ENCODE measurements around the gene CHID1.

The CHID1 gene

DNA sequence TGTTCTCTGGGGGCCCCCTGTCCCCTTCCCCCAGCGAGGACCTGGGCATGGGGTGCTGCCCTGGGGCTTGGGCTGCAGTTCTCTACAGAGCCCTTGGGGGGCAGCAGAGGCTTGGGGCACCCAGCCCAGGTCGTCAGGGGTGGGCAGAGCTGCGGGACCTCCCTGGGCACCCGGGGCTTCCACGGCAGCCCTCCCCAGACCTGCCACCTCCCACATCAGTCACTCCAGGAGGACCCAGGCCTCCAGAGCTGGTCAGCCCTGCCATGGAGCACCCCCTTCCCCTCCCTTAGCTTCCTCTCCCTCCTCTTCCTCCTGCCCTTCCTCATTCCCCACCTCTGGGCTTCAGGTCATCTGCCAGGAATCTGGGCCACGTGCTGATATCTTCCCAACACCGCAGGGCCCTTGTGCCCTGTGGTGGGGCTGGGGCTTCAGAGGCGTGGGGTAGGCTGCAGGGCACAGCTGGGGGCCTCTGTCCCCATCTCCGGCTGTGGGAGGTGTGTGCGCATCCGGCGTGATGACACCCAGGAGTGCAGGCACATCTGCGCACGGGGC is 62.2 kb downstream of the CHID1 start:
- ChIA-PET CTCF (interaction anchor here (0.7 to 5.0 kb wide), 13 partner anchors 9 to 204 kb away, joined by 3 to 32 read pairs (median 5); partner anchors contain the start of gene CD151), POLR2A (no interaction called here)
- H3K4me1 ChIP-seq (ENCODE audit: control extremely low read depth in 1 of 4, control insufficient read depth in 4 of 4, insufficient read depth in 4 of 4, low read length in 3 of 4), result peaks cover 0 to 52% (median 49%) of the 10 kb centered on the region in 4 experiments
- peak; percentile 36 to 63 (median 57) for DNase-seq
- no peaks in the 10 kb centered on the region for H3K36me3 ChIP-seq (ENCODE audit: control insufficient read depth in 4 of 4, insufficient read depth in 4 of 4, low read length in 3 of 4)
- WGBS (ENCODE audit: insufficient coverage), result 45% methylated on average over 11 of the region's 14 CpGs
- H3K4me3 ChIP-seq (ENCODE audit: control insufficient read depth in 1 of 7, extremely low read depth in 1 of 7, insufficient read depth in 4 of 7, low read depth in 2 of 7, low read length in 6 of 7), result peak overlapping the region in 1 of 7 experiments; percentile 10
- H3K9me3 ChIP-seq (ENCODE audit: control extremely low read depth in 1 of 5, control insufficient read depth in 4 of 5, insufficient read depth in 2 of 5, low read depth in 1 of 5, low read length in 4 of 5), result no peaks in the 10 kb centered on the region
- H3K27me3 ChIP-seq (replicated peaks in 2 of 5; ENCODE audit: control insufficient read depth in 4 of 5, insufficient read depth in 5 of 5, low read length in 4 of 5), result peaks cover 0 to 7% (median 0%) of the 10 kb centered on the region in 5 experiments
- no peak overlapping the region for H3K27ac ChIP-seq (ENCODE audit: insufficient read depth in 1 of 2, low read depth in 1 of 2, low read length in 2 of 2, poor library complexity in 1 of 2, severe bottlenecking in 2 of 2)

DNA sequence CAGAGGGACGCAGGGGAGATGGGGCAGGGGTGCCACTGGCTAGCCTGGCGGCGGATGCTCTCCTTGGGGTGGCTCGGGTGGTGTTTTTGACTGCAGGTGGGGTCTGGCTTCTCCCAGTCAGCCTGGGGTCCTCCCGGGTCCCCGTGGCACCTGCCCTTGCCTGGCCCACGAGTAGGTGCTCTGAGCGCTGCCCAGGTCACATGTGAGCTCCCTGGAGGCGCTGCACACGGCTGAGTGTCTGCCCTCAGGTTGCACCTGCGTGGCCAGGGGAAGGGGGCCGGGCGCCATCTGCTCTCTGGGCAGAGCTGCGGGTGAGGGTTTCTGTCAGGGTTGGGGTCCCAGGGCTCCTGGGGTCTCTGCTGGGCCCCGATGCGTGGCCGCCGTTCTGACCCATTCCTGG is 62.7 kb downstream of the CHID1 start:
- DNase-seq, result no peak
- H3K27ac ChIP-seq (ENCODE audit: insufficient read depth in 1 of 2, low read depth in 1 of 2, low read length in 2 of 2, poor library complexity in 1 of 2, severe bottlenecking in 2 of 2), result no peak overlapping the region
- WGBS (ENCODE audit: insufficient coverage), result 78% methylated on average over 14 of the region's 18 CpGs
- peaks cover 0 to 56% (median 54%) of the 10 kb centered on the region in 4 experiments for H3K4me1 ChIP-seq (ENCODE audit: control extremely low read depth in 1 of 4, control insufficient read depth in 4 of 4, insufficient read depth in 4 of 4, low read length in 3 of 4)
- peaks cover 0 to 7% (median 0%) of the 10 kb centered on the region in 5 experiments for H3K27me3 ChIP-seq (replicated peaks in 2 of 5; ENCODE audit: control insufficient read depth in 4 of 5, insufficient read depth in 5 of 5, low read length in 4 of 5)
- H3K36me3 ChIP-seq (ENCODE audit: control insufficient read depth in 4 of 4, insufficient read depth in 4 of 4, low read length in 3 of 4), result no peaks in the 10 kb centered on the region
- ChIA-PET CTCF (interaction anchor here (0.7 to 5.0 kb wide), 11 partner anchors 9 to 204 kb away, joined by 3 to 32 read pairs (median 5); partner anchors contain the start of gene CD151), POLR2A (interaction anchor here (1.6 kb wide), 1 partner anchor 12 kb away, joined by 3 read pairs; no protein-coding TSS in a partner anchor)
- H3K4me3 ChIP-seq (ENCODE audit: control insufficient read depth in 1 of 7, extremely low read depth in 1 of 7, insufficient read depth in 4 of 7, low read depth in 2 of 7, low read length in 6 of 7), result no peak overlapping the region
- H3K9me3 ChIP-seq (ENCODE audit: control extremely low read depth in 1 of 5, control insufficient read depth in 4 of 5, insufficient read depth in 2 of 5, low read depth in 1 of 5, low read length in 4 of 5), result no peaks in the 10 kb centered on the region

DNA sequence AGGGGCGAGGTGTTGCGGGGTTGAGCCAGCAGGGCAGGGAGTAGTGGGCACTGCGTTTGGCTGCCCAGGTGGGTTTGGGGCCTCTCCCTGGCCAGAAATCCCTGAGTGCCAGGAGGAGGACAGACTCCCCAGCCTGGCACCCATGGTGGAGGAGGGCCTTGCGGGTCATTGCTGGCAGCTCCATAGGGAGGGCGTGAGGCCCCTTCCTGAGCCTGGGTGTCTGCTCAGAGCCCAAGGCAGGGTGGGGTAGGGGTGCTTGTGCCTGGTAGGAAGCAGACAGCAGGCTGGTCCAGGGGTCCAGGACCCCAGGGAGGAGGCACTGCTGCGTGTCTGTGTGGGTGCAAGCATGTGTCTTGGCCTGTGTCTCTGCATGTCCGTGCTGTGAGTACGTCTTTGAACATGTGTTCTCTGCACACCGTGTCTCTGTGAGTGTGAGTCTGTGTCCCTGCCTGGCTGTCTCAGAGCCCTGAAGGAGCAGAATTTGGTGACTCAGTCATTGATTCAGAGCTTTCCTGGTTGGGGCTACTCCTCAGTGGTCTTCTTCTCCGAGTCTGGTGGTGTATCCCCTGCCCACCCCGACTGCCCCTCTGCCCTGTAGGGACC is 64.0 kb downstream of the CHID1 start:
- H3K27ac ChIP-seq (ENCODE audit: insufficient read depth in 1 of 2, low read depth in 1 of 2, low read length in 2 of 2, poor library complexity in 1 of 2, severe bottlenecking in 2 of 2), result no peak overlapping the region
- peaks cover 0 to 59% (median 57%) of the 10 kb centered on the region in 4 experiments for H3K4me1 ChIP-seq (ENCODE audit: control extremely low read depth in 1 of 4, control insufficient read depth in 4 of 4, insufficient read depth in 4 of 4, low read length in 3 of 4)
- ChIA-PET CTCF (interaction anchor here (0.7 to 5.0 kb wide), 9 partner anchors 9 to 205 kb away, joined by 3 to 32 read pairs (median 4); no protein-coding TSS in a partner anchor), POLR2A (interaction anchor here (0.6 to 1.6 kb wide), 2 partner anchors 13 to 61 kb away, joined by 3 to 10 read pairs; no protein-coding TSS in a partner anchor)
- peaks cover 0 to 7% (median 0%) of the 10 kb centered on the region in 5 experiments for H3K27me3 ChIP-seq (replicated peaks in 2 of 5; ENCODE audit: control insufficient read depth in 4 of 5, insufficient read depth in 5 of 5, low read length in 4 of 5)
- no peaks in the 10 kb centered on the region for H3K36me3 ChIP-seq (ENCODE audit: control insufficient read depth in 4 of 4, insufficient read depth in 4 of 4, low read length in 3 of 4)
- H3K9me3 ChIP-seq (ENCODE audit: control extremely low read depth in 1 of 5, control insufficient read depth in 4 of 5, insufficient read depth in 2 of 5, low read depth in 1 of 5, low read length in 4 of 5), result no peaks in the 10 kb centered on the region
- no peak overlapping the region for H3K4me3 ChIP-seq (ENCODE audit: control insufficient read depth in 1 of 7, extremely low read depth in 1 of 7, insufficient read depth in 4 of 7, low read depth in 2 of 7, low read length in 6 of 7)
- DNase-seq, result no peak
- 87% methylated on average over 10 of the region's 11 CpGs for WGBS (ENCODE audit: insufficient coverage)

DNA sequence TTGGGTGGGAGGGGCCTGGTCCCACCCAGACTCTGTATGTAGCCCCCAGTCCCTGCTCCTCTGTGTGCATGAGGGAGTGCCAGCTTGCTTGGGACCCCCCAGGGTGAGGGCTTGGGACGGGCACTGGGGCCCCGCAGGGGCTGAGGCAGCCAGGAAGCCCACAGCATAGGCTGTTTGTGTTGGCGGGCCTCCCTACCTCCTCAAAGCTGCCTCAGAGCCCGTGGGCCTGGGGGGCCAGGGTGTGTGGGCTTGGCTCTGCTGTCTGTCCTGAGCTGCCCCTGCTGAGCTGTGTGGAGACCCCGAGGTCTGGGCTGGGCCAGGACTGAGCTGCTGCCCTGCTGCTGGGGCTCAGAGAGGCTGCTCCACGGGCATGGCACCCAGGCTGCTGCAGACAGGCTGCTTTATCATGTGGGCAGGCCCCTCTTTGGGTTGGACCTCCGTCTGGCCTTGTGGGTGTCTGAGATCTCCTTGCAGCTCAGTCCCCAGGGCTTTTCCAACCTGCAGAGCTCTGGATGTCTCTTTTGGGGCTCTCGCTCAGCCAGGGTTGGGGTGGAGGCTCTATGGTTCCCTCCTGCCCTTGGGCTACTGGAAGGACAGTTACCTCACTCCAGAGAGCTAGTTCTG is 64.6 kb downstream of the CHID1 start:
- Histone ChIP-seq H3K36me3 (ENCODE audit: control insufficient read depth in 4 of 4, insufficient read depth in 4 of 4, low read length in 3 of 4) (no peaks in the 10 kb centered on the region), H3K4me1 (ENCODE audit: control extremely low read depth in 1 of 4, control insufficient read depth in 4 of 4, insufficient read depth in 4 of 4, low read length in 3 of 4) (peaks cover 0 to 65% (median 62%) of the 10 kb centered on the region in 4 experiments), H3K27ac (ENCODE audit: insufficient read depth in 1 of 2, low read depth in 1 of 2, low read length in 2 of 2, poor library complexity in 1 of 2, severe bottlenecking in 2 of 2) (no peak overlapping the region), H3K4me3 (ENCODE audit: control insufficient read depth in 1 of 7, extremely low read depth in 1 of 7, insufficient read depth in 4 of 7, low read depth in 2 of 7, low read length in 6 of 7) (peak overlapping the region in 3 of 7 experiments; percentile 28 to 94 (median 29)), H3K9me3 (ENCODE audit: control extremely low read depth in 1 of 5, control insufficient read depth in 4 of 5, insufficient read depth in 2 of 5, low read depth in 1 of 5, low read length in 4 of 5) (no peaks in the 10 kb centered on the region), H3K27me3 (replicated peaks in 2 of 5; ENCODE audit: control insufficient read depth in 4 of 5, insufficient read depth in 5 of 5, low read length in 4 of 5) (peaks cover 0 to 7% (median 0%) of the 10 kb centered on the region in 5 experiments)
- 19% methylated on average over 8 of the region's 8 CpGs for WGBS (ENCODE audit: insufficient coverage)
- ChIA-PET CTCF (interaction anchor here (0.7 to 5.0 kb wide), 9 partner anchors 9 to 206 kb away, joined by 3 to 32 read pairs (median 4); no protein-coding TSS in a partner anchor), POLR2A (interaction anchor here (0.6 to 0.7 kb wide), 2 partner anchors 62 to 131 kb away, joined by 3 to 10 read pairs; no protein-coding TSS in a partner anchor)
- no peak for DNase-seq

DNA sequence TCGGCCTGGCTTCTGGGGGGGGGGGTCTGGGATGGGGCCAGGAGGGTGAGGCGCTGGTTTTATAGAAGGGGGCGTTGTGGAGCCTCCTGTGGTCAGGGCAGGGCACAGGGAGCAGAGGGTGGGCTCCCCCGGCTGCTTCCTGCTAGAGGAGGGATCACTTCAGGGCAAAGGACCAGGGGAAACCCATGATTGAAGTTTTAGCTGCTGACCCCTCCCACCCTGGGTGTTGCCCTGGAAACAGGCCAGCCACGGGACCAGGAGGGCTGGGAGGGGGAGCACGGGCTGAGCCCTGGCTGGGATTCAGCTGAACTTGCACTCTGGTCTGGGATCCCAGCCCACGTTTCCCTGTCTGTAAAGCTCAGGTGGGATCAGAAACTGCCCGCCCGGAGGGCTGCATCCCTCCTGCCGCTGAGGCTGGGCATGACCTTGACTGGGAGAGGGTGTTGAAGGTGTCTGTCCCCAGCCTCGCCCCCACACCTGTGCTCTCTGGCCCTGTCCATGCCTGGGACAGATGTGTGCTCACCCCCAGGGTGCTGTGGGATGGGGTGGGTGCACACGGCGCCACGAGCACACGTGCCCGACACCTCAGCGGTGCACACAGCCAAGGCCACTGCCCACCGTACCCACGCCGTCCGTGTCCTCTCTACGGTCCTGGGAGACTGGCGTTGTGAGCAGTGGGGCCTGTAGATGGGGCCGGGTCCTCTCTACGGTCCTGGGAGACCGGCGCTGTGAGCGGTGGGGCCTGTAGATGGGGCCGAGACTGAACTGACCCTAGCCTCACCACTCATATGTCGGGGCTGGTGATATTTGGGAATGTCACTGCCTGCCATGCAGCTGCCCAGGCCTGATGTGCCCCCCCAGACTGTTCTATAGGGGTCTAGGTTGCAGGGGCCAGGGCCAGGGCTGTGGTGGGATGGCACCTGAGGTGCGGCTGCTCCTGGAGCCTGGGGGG is 65.6 kb downstream of the CHID1 start:
- Histone ChIP-seq H3K4me3 (ENCODE audit: control insufficient read depth in 1 of 7, extremely low read depth in 1 of 7, insufficient read depth in 4 of 7, low read depth in 2 of 7, low read length in 6 of 7) (peak overlapping the region in 4 of 7 experiments; percentile 46 to 94 (median 68)), H3K9me3 (ENCODE audit: control extremely low read depth in 1 of 5, control insufficient read depth in 4 of 5, insufficient read depth in 2 of 5, low read depth in 1 of 5, low read length in 4 of 5) (no peaks in the 10 kb centered on the region), H3K27me3 (replicated peaks in 2 of 5; ENCODE audit: control insufficient read depth in 4 of 5, insufficient read depth in 5 of 5, low read length in 4 of 5) (peaks cover 0 to 6% (median 0%) of the 10 kb centered on the region in 5 experiments), H3K27ac (ENCODE audit: insufficient read depth in 1 of 2, low read depth in 1 of 2, low read length in 2 of 2, poor library complexity in 1 of 2, severe bottlenecking in 2 of 2) (no peak overlapping the region), H3K4me1 (ENCODE audit: control extremely low read depth in 1 of 4, control insufficient read depth in 4 of 4, insufficient read depth in 4 of 4, low read length in 3 of 4) (peaks cover 0 to 68% (median 66%) of the 10 kb centered on the region in 4 experiments), H3K36me3 (ENCODE audit: control insufficient read depth in 4 of 4, insufficient read depth in 4 of 4, low read length in 3 of 4) (peaks cover 0 to 8% (median 6%) of the 10 kb centered on the region in 4 experiments)
- ChIA-PET POLR2A (interaction anchor here (0.6 to 0.9 kb wide), 5 partner anchors 10 to 132 kb away, joined by 3 to 6 read pairs (median 3); partner anchors contain the start of gene CD151), CTCF (interaction anchor here (0.6 to 5.0 kb wide), 7 partner anchors 11 to 207 kb away, joined by 3 to 32 read pairs (median 8); partner anchors contain the start of gene PNPLA2)
- DNase-seq, result peak; percentile 86 to 96 (median 96)
- 35% methylated on average over 24 of the region's 31 CpGs for WGBS (ENCODE audit: insufficient coverage)
